OCI-M1 (cell line): ENCODE results near the gene PTCHD1.

Experiments
- DNase-seq: peaks from one replicate; lab custom pipeline; 2025; lab: John Stamatoyannopoulos, UW

Gene PTCHD1

DNA sequence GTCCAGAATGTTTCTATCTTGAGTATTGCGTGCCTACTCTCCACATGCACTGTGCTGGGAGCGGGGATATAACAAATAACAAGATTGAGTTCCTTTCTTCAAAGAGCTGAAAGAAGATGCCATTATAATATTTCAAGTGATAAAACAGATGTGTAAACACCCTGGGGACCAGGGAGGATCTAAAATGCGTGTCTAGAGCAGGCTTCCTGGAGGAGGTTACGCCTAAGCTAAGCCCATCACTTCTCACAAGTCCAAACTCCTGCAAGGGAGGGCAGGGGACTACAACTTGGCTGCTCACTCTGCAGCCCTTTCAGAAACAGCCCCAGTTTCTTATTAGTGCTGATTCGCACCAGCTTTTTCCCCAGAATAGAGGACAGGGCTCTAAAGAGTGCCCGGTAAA lies 21.5 kb downstream of the PTCHD1 start:
- DNase-seq = no peak

DNA sequence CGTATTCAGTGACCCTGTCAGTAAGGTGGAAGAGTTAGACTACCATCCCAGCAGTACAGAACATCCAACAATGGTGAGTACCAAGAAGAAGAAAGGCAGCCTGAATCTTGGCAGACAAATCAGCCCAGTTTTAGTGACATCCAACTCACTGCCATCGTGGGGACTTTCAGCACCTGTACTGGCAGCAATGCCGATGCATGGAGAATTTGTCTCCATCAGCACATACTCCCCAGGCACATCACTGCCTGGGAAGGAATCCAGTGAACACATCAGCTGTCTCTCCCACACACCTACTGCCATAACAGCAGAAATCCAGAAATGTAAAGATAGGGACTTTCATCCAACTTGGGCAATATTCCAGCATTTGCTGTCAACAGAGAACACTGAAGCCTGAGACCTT lies 29.8 kb downstream of the PTCHD1 start:
- DNase-seq = no peak

DNA sequence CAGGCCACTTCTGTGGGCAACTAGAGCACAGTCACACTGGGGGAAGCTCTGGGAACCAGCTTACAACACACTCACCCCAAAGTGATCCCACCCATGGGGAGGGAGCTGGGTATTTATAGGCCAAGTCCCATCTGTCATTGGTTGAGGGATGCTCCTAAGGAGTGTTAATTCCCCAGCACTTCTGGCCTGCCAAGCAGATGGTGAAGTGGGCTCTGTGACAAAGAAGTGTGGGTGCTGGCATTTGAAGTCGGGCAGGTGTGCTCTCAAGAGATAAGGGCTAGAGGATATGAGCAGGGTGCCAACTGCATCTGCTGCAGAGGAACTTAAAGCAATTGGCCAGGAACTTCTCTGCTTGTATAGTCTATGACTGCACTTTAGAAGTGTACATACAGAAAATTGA lies 30.9 kb downstream of the PTCHD1 start:
- no peak for DNase-seq

DNA sequence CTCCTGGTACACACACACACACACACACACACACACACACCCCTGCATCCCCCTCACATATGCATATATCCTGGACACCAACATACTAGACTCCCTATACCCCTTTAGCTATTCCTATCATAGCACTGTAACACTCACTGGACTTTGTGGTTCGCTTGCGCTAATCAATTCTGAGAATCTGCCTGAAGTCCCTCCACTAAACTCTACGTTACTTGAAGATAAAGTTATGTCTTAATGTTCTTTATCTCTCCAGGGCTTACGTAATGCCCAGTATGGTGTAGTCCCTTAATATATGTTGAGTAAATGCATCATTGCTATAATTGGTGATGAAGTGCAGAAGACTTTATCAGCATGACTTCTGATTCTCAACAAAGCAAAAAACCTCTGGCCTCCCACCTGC lies 32.3 kb downstream of the PTCHD1 start:
- peak; percentile 42 for DNase-seq

DNA sequence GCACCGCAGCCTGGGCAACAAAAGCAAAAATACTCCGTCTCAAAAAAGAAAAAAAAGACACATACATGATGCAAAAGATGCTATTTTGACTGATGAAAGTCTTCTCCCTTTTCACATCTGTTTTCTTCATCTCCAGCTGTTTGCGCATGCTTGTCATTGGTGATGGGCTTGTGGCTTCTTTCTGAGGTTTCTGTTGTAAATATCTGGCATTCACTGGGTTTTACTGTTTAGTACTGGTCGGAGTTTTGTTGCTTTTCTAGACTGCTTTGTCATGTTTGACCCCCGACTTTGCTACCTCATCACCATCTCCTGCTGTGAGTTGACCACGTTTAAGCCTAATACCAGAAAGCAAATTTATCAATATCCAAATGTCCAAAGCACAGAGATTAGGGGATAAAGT lies 34.4 kb downstream of the PTCHD1 start:
- DNase-seq = no peak

DNA sequence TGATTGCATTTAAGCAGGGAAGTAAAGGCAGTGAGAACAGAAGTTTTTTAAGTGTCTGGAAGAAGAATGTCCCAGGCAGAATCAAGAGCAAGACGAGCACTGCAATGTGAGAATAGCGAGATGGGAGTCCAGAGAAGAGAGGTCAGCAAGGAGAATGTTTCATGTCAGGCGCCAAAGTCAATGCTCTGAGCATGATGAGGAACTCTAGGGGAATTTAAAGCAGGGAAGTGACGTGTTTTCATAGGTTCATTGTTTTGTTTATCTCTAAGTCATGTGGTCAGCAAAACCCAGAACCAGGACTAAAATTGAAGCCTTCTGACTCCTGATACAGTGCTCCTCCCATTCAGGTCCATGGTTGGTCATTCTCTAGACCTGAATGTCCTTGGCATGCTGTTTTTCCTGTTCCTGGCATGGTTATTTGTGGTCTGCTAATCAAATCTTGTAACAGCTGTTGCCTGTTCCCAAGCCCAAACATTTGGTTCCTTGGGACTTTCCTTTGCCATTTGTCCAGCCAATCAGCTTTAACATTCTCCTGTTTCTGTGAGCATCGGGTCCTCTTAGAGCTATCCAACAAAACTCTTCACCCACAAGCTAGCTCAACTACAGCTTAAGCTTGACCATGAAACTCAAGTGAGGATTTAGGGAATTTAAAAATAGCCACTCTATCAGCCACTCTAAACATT lies 37.7 kb downstream of the PTCHD1 start:
- DNase-seq = no peak

DNA sequence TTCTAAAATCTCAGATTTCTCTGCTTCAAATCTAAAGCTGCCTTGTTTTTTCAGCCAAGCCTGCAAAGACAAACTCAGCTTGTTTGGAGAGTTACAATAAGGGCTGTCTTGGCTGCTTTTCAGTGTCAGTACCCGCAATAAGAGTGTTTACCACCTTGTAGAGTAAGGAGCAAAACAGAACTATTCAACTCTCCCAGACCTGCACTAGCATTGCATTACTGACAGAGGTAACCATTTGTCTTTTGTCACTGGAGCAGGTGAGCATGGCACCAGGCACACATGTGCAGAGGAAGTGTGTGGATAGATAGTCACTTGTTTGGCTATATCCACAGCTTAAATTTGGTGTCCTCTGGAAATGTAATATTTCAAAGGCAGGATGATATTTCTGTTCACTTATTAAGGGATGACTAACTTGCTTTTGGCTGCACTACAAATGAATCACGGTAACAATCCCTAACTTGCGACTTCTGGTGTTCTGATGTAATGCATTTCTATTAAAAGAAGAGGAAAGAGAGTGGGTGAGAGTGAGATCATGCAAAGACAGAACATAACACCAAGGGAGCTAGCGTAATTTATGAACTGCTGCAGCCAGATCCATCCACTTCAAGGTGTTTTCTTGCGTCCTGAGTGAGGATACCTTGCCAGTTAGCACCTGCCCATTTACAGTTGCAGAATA lies 38.6 kb downstream of the PTCHD1 start:
- DNase-seq = no peak

DNA sequence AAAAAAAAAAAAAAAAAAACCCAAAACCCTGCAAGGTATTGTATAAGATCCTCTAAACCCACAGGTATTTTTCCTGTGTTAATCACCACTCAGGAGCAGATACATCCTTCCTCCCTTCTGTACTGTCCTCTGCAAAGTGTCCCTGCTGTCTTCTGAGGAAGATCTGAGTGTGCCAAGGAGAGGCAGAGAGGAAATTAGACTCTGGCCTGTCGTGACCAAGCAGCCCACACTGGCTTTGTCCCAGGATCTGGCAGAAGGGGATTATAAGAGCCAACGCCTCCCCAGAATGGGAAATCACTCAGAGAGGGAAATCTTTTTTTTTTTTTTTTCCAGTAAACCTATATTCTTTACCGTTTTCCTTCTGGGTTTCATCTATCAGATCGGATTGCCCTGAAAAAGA lies 39.6 kb downstream of the PTCHD1 start:
- no peak for DNase-seq

DNA sequence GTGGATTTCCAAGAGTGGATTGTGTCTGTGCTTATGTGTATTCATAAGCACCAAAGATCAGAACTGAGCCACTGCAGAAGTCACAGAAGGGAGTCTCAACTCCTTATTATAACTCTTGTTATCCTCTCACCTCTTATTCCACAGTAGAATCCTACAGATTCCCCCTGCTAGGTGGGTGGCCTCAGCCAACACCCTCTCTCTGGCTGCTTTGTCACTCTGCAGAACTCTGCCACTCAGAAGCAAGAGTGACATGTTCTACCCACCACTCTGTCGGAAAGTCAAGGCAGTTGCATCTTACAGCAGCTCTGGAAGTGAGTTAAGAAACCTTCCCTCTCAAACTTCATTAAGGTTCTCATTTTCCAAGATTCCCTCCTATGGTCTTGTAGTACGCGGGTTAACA lies 41.9 kb downstream of the PTCHD1 start:
- DNase-seq = no peak

DNA sequence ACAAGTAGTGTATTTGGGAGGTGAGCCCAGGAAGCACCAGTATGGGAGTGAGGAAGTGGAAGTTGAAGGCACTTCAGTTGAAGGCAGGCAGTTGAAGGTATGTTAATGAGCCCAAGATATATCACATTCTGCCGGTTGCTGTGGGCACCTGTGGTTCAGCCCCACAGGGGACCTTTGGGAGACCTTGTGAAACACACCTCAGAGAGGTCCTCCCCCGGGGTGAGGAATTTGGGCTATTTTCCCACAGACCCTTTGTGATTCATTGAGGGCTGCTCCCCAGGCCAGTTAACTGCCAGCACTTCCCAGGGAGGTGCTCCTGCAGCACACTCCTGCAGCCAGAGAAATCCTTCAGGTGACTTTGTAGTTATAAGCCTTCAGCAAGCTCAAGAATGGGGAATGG lies 45.9 kb downstream of the PTCHD1 start:
- no peak for DNase-seq

DNA sequence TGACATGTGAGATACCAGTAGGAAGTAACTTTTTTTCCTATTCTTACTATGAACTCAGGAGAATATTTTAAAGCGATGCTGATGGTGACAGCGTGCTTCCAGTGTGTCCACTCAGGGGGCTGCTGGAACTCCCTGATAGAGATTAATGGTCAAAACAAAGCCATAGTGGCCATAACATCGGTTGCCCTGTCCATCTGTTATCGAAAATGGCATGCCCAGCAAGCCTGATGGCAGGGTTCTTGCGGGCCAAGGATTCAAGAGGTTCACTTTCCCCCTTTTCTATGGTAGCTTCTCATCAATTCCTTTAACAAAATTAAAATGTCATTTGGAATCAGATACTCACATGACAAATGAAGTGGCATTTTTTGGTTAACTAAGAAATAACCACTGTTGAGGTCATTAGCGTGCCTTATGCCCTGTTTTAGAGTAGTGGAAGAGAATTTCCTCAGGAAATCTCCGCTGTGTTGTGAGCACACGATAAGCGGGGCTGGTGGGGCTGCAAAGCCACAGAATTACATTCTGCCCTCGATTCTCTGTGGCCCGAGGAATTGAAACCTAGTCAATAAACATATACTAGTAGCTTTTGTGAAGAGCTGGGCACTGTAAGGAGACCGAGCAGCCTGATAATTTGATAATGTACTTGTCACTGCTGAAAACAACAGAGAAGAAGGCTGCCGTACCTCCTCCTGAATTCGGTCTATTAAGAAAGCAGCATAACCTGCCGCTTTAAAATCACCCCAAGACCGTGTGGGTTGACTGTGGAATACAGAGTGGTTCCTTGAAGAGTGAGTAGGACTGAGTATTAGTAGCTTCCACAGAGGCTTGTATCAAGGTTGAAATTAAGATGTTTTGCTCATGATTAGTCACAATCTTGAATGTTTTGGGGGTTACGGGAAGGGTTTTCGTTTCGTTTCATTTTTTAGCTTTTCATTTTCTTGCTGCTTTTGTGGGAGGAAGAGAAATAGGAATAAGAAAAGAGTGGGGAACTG lies 46.7 kb downstream of the PTCHD1 start:
- no peak for DNase-seq

DNA sequence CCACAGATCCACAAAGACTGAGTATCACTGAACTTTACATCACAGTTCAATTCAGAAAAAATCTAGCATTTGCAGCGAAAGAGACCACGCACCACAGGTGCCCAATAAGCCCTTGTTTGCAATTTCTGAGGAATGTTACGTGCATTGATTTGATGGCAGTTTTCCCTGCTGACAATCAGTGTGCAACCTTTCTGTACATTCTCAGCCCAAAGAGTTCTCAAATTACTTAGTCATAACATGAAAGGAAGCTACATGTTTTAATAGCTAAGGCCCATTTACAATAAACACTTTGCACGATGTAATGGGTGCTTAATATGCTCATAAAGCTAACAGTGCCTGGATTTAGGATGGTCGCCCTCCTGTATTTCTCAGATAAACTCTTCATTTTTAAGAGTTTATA lies 47.9 kb downstream of the PTCHD1 start:
- no peak for DNase-seq

DNA sequence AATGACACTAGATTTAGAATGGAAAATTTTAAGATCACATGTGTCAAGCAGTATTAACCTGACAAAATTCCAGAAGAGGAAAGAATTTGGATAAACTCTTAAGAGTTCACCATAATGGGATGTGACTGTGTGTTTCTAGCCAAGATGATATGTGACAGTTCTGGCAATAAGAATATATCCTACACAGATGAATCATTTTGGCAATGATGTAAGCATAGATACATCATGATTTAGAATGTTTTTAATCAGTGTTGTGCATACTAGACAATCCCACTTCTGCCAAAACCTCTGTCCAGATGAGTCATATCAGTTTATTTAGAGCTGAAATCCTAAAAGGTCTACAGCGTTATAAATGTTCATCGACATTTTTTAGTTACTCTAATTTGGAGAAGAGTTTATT lies 48.8 kb downstream of the PTCHD1 start:
- no peak for DNase-seq

DNA sequence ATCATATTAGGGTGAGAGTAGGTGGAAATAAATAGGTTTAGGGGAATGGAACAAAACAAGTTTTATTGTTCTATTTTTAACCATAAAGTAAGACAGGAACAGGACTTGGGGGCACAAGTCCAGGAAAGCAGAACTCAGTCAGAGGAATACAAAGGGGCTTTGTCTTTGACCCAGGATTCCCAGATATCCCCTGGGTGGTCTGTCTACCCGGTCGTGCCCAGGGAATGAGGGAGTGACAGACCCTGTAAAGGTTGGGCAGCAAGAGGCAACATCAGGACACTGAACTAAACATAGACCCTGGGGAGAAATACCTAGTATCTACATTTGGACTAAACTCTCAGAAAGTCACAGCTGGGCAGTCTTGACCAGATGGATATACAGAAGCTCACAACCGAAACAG lies 50.6 kb downstream of the PTCHD1 start:
- no peak for DNase-seq

DNA sequence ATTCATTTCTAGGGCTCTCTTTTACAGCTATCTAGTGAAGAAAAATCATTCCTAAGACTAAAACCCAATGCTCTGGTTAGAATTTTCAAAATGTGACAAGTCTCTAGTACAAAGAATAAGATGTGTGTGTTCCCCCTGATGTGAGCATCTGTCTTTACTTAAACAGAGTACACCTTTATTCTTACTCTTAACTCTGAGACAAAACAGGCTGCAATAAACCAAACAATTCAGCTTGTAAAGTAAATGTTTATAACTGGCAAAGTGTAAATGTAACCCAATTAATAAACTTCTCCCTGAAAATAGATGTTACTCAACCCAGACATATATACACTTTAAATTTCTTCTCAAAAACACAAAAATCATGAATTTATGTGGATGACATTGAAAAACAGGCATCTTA lies 51.6 kb downstream of the PTCHD1 start:
- no peak for DNase-seq

DNA sequence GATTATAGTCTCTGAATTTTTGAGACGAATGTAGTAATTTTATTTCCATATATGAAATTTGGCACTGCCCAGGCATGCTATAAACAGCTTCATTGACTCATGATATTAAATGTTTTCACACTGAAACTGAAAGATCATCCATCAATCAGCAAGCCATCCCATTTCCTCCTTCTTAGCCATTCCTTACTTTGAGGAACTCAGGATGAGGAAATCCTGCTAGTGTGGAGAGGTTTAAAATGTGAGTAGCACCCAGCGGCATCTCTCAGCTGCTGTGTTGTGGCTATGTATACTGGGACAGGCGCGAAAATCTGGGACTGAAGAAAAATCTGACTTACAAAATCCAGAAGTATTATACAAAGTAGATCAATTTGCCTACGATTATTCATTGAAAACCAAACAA lies 52.1 kb downstream of the PTCHD1 start:
- DNase-seq = no peak

DNA sequence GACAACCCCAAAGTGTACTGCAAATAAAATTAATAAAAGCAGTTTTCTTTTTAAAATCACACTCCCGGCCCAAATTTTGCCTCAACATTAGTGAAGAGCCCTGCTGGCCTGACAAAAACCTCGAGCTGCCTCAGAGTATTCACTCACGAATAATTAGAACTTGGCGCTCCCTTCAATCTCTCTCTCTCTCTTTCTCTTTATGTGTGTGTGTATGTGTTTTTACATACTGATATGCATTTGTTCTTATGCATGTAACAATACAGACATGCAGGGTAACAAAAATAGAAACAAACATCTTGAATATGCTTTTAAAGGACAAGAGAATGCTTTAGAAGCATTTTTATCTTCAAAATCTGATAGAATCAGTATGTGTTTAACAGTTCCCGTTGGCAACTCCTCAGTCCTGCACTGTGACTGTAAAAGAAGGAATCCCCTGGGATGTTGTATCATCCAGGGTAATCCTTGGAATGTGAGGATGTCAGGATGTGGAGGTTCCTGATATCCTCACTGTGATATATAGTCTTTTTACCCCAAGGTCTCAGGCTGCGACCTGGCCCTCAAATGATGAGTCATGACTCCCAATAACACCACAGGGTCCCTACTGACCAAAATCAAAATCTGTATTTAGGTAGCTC lies 53.0 kb downstream of the PTCHD1 start:
- DNase-seq = no peak

DNA sequence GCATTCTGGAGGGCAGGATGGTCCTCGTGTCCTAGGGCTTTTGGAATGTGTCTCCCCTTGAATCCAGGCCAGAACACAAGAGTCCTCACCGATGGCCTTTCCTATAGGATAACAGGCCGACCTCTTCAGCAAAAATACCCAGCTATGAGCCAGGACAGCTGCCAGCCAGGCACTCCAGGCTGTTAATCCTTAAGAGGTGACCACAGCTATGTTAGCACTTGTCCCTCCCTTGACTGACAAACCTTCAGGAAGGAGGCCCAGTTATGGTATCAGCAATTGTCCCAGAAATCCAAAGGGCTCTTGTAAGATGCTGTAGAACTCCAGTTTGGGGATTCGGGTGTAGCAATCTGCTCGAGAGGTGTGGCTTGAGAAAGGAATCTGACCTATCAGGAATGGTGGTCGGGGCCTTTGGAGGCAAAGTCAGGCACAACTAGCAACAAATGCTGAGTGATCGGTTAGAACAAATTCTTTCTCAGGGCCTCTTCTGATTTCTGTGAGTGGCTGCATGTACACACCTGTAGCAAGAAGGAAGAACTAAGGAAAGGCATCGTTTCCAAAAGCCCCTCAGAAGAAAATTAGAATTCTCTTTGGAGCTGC lies 54.6 kb downstream of the PTCHD1 start:
- DNase-seq = no peak

DNA sequence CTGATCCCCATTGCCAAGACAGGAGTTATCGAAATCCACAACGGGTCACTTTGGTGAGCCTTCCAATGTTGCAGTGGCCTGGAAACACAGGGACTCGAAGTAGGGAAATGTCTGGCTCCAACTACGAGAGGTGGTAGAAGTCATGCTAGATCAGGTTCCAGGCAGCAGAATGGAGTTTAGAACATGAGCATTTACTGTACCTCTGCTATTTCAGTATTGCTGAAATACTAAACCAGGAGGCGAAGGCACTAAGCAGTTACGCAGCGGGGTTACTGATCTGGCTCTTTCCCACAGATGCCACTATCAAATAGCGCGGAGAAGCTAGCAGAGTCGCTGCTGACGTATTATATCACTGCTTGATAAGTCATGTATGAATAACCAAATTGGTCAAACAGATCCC lies 56.3 kb downstream of the PTCHD1 start:
- no peak for DNase-seq

DNA sequence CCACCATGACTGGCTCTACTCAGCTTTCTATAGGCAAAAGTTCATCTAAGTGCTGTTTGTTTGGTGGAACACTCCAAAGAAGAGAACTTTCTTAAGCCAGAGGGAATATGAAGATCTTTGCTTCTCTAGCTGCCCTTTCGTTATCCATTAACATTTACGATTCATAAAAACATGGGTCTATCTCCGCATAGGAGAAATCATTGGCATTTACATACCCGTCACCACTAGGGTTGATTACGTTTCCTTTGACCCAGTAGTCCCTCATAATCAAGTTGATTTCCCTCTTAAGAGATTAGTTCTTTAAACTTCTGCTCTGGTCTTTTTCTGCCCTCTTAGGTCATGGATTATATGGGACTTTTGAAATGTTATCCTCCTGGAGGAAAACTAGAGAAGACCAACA lies 57.5 kb downstream of the PTCHD1 start:
- no peak for DNase-seq

DNA sequence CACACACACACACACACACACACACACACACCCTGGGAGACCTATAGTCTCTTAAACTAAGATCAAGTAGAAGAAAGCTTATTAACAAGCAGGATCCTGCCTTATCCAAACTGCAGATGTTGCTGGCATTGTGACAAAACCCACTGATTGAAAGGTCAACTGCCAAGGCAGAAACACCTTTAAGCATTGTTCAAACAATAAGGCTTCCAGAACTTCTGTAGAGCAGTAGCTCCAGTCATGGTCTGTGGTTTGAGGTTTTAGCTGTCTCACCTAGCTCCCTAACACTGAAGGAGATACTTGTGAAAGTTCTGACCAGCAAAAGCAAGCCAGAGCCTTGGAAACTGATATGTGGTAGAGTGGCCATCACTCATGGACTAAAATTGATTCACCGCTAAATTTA lies 59.8 kb downstream of the PTCHD1 start:
- DNase-seq = no peak

DNA sequence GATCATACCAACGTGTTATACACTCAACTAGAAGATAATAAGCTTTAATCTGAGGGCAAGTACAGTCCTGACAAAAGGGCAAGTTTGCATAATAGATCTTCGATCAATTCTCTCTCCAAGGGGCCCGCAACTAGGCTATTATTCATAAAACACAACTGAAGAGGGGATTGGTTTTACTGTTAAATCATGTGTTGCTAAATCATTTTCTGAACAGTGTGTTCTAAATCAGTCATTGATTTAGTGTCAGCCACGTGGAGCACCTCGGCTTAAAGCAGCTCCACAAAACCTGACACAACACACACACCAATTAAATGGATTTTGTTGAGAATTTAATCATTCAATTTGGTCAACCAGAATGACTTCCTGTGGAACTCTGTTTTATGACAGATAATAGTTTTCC lies 61.6 kb downstream of the PTCHD1 start:
- no peak for DNase-seq
